HepG2 (cell line): ENCODE results near the gene MXRA7. TPM values are rescaled to one million over a fixed set of nuclear protein-coding genes. Genes with fewer than 3 reads are reported as not detected.

ENCODE experiments used
- CCDC6 ChIP-seq: sonication (generic); formaldehyde crosslinking; IDR thresholded peaks from 2 replicates; pipeline ENCODE4 v1.8.1; 2022; ENCODE audit warnings: mild to moderate bottlenecking, missing genetic modification reagents, moderate library complexity
- DPF2 ChIP-seq: sonication (generic); formaldehyde crosslinking; IDR thresholded peaks from 2 replicates; pipeline ENCODE4 v1.4.0; 2020; ENCODE audit warnings: mild to moderate bottlenecking, low read depth, missing genetic modification reagents, borderline replicate concordance
- ETV5 ChIP-seq: IDR thresholded peaks from 2 replicates; pipeline ENCODE4 v1.6.1; 2018; ENCODE audit warnings: missing biosample characterization, missing genetic modification reagents, inconsistent platforms, borderline replicate concordance
- EZH2 ChIP-seq: conservative IDR thresholded peaks from 2 replicates; pipeline ENCODE4 v1.6.1; 2012; ENCODE audit warnings: mild to moderate bottlenecking, low read depth, low read length, moderate library complexity
- FOSL2 ChIP-seq: sonication (generic); formaldehyde crosslinking; IDR thresholded peaks from 2 replicates; pipeline ENCODE4 v1.4.0; 2020; ENCODE audit warnings: missing genetic modification reagents
- MATR3 ChIP-seq: sonication (generic); formaldehyde crosslinking; IDR thresholded peaks from 2 replicates; pipeline ENCODE4 v1.4.0; 2020; ENCODE audit warnings: missing genetic modification reagents
- NCOR1 ChIP-seq: fragments of 200-600 bp; sonication (generic); IDR thresholded peaks from 2 replicates; pipeline ENCODE4 v1.7.0; 2017; ENCODE audit warnings: antibody characterized with exemption, low read length, borderline replicate concordance
- PBX2 ChIP-seq: IDR thresholded peaks from 2 replicates; pipeline ENCODE4 v1.6.1; 2016; ENCODE audit warnings: control low read depth
- RARG ChIP-seq: sonication (generic); formaldehyde crosslinking; IDR thresholded peaks from 2 replicates; pipeline ENCODE4 v1.4.0; 2020; ENCODE audit warnings: low read depth, mild to moderate bottlenecking, missing genetic modification reagents
- TCF7 ChIP-seq: sonication (generic); IDR thresholded peaks from 2 replicates; pipeline ENCODE4 v1.6.1; 2016; ENCODE audit warnings: antibody characterized with exemption, low read depth
- ZFP90 ChIP-seq: sonication (generic); formaldehyde crosslinking; IDR thresholded peaks from 2 replicates; pipeline ENCODE4 v1.8.0; 2022; ENCODE audit warnings: missing genetic modification reagents, mild to moderate bottlenecking, inconsistent platforms, borderline replicate concordance
- ZNF275 ChIP-seq: sonication (generic); formaldehyde crosslinking; IDR thresholded peaks from 2 replicates; pipeline ENCODE4 v1.8.0; 2022; ENCODE audit warnings: missing genetic modification reagents, mild to moderate bottlenecking, inconsistent platforms, borderline replicate concordance
- ZNF276 ChIP-seq: sonication (generic); formaldehyde crosslinking; IDR thresholded peaks from 2 replicates; pipeline ENCODE4 v1.4.0; 2020; ENCODE audit warnings: mild to moderate bottlenecking, low read depth, missing genetic modification reagents
- ZNF318 ChIP-seq: sonication (generic); formaldehyde crosslinking; IDR thresholded peaks from 2 replicates; pipeline ENCODE4 v1.4.0; 2020; ENCODE audit warnings: mild to moderate bottlenecking, missing genetic modification reagents
- ZNF83 ChIP-seq: sonication (generic); formaldehyde crosslinking; IDR thresholded peaks from 2 replicates; pipeline ENCODE4 v1.4.0; 2020; ENCODE audit warnings: missing genetic modification reagents, mild to moderate bottlenecking, borderline replicate concordance
- polyA plus RNA-seq, 8 experiments: library from polyadenylated mRNA; depleted of rRNA in 3 of 8; stranded (reverse) in 7 of 8; unstranded in 1 of 8; fragments of >200 nt; fragmentation: Illumina TruSeq in 4 of 8; extraction: Trizol in 4 of 8; gene quantifications; 2 replicates each; pipeline versions ENCODE4 v1.2.1 to v1.2.3, GENCODE V29; 2011 to 2016; ENCODE audit warnings: low read depth in 4 of 8, missing spikeins in 1 of 8, mixed read lengths in 1 of 8; ENCODE audit not compliant: insufficient read depth in 1 of 8
- total RNA-seq, 5 experiments: library from RNA; depleted of rRNA; stranded (reverse); fragments of >200 nt; fragmentation: Illumina TruSeq; extraction: Trizol; gene quantifications; 2 replicates each; pipeline ENCODE4 v1.2.3, GENCODE V29; 2016; ENCODE audit warnings: low read depth in 1 of 5

The MXRA7 gene
- total and polyA plus RNA-seq, 2 of the 13 experiments (the other 11 are each of a cell fraction or from before 2014, with no cell fraction given) = 44.8 to 112 TPM

- TF ChIP-seq PBX2 (CRISPR knock-in tag) (no peak; the same call in 1 of the 2 replicates), ZNF276 (peak; percentile 71; the same call in 1 of the 2 replicates), CCDC6 (peak; percentile 63; the same call in 1 of the 2 replicates), NCOR1 (peak; percentile 69; the same call in 1 of the 2 replicates), ZNF83 (peak; percentile 98), MATR3 (CRISPR knock-in tag) (no peak), TCF7 (peak; percentile 53; the same call in 1 of the 2 replicates), ETV5 (peak; percentile 96), FOSL2 (CRISPR knock-in tag) (peak; percentile 66), ZFP90 (CRISPR knock-in tag) (peak; percentile 69; the same call in 1 of the 2 replicates), ZNF275 (CRISPR knock-in tag) (no peak), RARG (CRISPR knock-in tag) (0 out of 2 replicates have a peak, but pooled peaks have one; percentile 39), ZNF318 (0 out of 2 replicates have a peak, but pooled peaks have one; percentile 16), EZH2 (no peak), DPF2 (CRISPR knock-in tag) (peak; percentile 83; the same call in 1 of the 2 replicates)
These were observed 9.9 kb downstream of the MXRA7 start (continued) for GRCh38 chr17:76700617-76701470.
